Measurements from ENCODE around the gene KMT2C. TPM values are rescaled to one million over a fixed set of nuclear protein-coding genes. Genes with fewer than 3 reads are reported as not detected.
"Not testable (repeated sequence)": the region's sequence is repeated elsewhere in the genome, so short reads cannot be mapped to it uniquely, and the experiment has no call there.

KMT2C gene
- total RNA-seq, 1 donor from 2014 or later, result 68.4 TPM

DNA sequence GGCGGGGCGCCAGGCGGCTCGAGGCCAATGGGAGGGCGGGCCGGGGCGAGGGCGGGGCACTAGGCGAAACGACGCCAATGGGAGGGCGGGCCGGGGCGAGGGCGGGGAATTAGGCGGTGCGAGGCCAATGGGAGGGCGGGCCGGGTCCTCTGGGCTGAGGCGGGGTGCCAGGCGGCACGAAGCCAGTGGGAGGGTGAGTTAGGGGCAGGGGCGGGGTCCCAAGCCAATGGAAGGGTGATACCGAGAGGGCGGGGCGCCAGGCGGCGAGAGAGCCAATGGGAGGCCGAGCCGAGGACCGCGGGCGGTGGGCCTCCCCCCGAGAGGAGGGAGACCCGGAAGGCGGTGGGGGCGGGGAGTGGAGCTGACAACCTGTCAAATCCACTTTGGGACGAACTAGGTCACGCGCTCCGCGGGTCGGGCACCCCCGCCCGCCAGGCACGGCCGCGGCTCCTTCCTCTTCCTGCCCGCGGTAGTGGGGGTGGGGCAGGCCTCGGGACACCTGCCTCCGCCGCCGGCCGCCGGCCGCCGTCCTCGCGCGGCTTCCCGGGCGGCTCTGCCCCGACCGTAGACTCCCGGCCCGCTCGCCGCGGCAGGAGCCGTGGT lies 28.0 kb upstream of the KMT2C start:
- H3K9me3 Mint-ChIP-seq, result peaks cover 3% of the 10 kb centered on the region
- H3K36me3 Mint-ChIP-seq (ENCODE audit: low read depth), result peaks cover 2% of the 10 kb centered on the region
- intact Hi-C loops (cut with micrococcal nuclease), result loop anchor here (1.0 to 10.0 kb wide), 7 partner anchors 28 to 1379 kb away; partner anchors contain the start of genes ACTR3B, AGAP3, FASTK and GALNT11
- peak overlapping the region; percentile 97 for H3K4me3 Mint-ChIP-seq
- peak overlapping the region; percentile 69 for H3K27ac Mint-ChIP-seq
- DNase-seq, result peak; percentile 100
- peaks cover 12% of the 10 kb centered on the region for H3K4me1 Mint-ChIP-seq
- peaks cover 1% of the 10 kb centered on the region for H3K27me3 Mint-ChIP-seq

- intact Hi-C loops (cut with micrococcal nuclease), result loop anchor here (1.0 to 10.0 kb wide), 5 partner anchors 27 to 1378 kb away; partner anchors contain the start of genes AGAP3, FASTK, GALNT11 and KMT2C
- peaks cover 2% of the 10 kb centered on the region for H3K36me3 Mint-ChIP-seq (ENCODE audit: low read depth)
- H3K9me3 Mint-ChIP-seq, result no peaks in the 10 kb centered on the region
- H3K4me3 Mint-ChIP-seq, result peak overlapping the region; percentile 97
- H3K4me1 Mint-ChIP-seq, result peaks cover 12% of the 10 kb centered on the region
- peaks cover 1% of the 10 kb centered on the region for H3K27me3 Mint-ChIP-seq
- peak overlapping the region; percentile 84 for H3K27ac Mint-ChIP-seq
- DNase-seq, result no peak
Measured at GRCh38 chr7:152462995-152463708, 27.3 kb upstream of the KMT2C start.

DNA sequence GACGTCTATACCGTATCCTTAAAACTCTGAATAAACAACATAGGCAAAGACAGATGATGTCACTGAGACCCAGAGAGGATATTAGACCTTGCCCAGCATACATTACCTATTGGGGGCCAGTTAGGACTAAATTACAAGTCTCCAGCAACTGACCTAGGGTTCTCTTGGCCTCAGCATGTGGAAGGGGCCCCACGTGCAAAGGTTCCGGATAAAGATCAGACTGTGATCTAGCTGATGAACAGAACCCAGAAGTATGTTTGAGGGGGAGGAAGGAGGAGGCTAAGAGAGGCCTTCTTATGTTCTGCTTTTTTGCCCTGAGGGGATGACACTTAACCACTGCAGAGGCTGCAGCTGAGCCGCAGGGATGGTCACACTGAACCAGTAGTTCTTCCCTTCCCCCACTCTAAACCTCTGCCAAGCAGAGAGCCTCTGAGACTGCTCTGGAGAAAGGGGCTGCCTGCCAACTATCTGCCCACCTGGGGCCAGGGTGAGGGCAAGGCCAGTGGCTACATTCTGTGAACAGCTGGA lies 24.0 kb upstream of the KMT2C start:
- Mint-ChIP-seq H3K4me3 (no peak overlapping the region), H3K4me1 (peaks cover 5% of the 10 kb centered on the region), H3K36me3 (ENCODE audit: low read depth) (no peaks in the 10 kb centered on the region), H3K27me3 (no peaks in the 10 kb centered on the region), H3K27ac (no peak overlapping the region), H3K9me3 (no peaks in the 10 kb centered on the region)
- intact Hi-C loops (cut with micrococcal nuclease), result loop anchor here (5.0 to 10.0 kb wide), 3 partner anchors 37 to 1375 kb away; partner anchors contain the start of genes AGAP3, FASTK and TMUB1
- DNase-seq, result no peak

DNA sequence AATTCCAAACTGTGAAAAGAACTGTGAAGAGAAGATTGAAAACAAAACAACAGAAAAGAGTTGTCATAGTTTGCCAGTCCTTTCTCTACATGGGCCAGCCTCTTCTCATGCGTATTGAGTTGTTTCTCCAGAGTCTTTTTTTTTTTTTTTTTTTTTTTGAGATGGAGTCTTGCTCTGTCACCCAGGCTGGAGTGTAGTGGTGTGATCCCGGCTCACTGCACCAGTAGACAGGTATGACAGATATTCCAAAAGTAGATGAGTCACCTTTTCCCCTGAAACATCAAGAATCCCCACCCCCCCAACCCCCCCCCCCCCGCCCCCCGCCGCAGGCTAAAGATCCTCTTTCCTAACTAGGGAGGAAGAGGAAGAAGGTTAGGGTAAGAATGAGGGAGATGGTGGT lies 15.6 kb upstream of the KMT2C start:
- intact Hi-C loops (cut with micrococcal nuclease), result no loop called here

GRCh38 chr7:152445386-152446008 lies 9.7 kb upstream of the KMT2C start:
- DNase-seq; H3K27ac Mint-ChIP-seq; H3K4me1 Mint-ChIP-seq; intact Hi-C loops (cut with micrococcal nuclease); H3K4me3 Mint-ChIP-seq; H3K36me3 Mint-ChIP-seq (ENCODE audit: low read depth); H3K27me3 Mint-ChIP-seq; H3K9me3 Mint-ChIP-seq: not testable (repeated sequence)

More for the DNA sequence above, 15.6 kb upstream of the KMT2C start:
- H3K4me1 Mint-ChIP-seq, result no peaks in the 10 kb centered on the region
- no peaks in the 10 kb centered on the region for H3K27me3 Mint-ChIP-seq
- no peak overlapping the region for H3K27ac Mint-ChIP-seq
- no peak for DNase-seq
- H3K9me3 Mint-ChIP-seq, result no peaks in the 10 kb centered on the region
- no peak overlapping the region for H3K4me3 Mint-ChIP-seq
- no peaks in the 10 kb centered on the region for H3K36me3 Mint-ChIP-seq (ENCODE audit: low read depth)

- no peak overlapping the region for H3K27ac Mint-ChIP-seq
- H3K27me3 Mint-ChIP-seq, result peaks cover 9% of the 10 kb centered on the region
- no peaks in the 10 kb centered on the region for H3K9me3 Mint-ChIP-seq
- H3K36me3 Mint-ChIP-seq (ENCODE audit: low read depth), result no peaks in the 10 kb centered on the region
- no peak for DNase-seq
- intact Hi-C loops (cut with micrococcal nuclease), result no loop called here
- H3K4me1 Mint-ChIP-seq, result no peaks in the 10 kb centered on the region
- no peak overlapping the region for H3K4me3 Mint-ChIP-seq
Measured at GRCh38 chr7:152443586-152443985, 7.8 kb upstream of the KMT2C start.

GRCh38 chr7:152442330-152442835 lies 6.6 kb upstream of the KMT2C start:
- Mint-ChIP-seq H3K9me3 (no peaks in the 10 kb centered on the region), H3K36me3 (ENCODE audit: low read depth) (no peaks in the 10 kb centered on the region), H3K4me1 (peaks cover 1% of the 10 kb centered on the region), H3K4me3 (no peak overlapping the region), H3K27ac (no peak overlapping the region), H3K27me3 (peaks cover 9% of the 10 kb centered on the region)
- DNase-seq, result no peak
- intact Hi-C loops (cut with micrococcal nuclease), result no loop called here

DNA sequence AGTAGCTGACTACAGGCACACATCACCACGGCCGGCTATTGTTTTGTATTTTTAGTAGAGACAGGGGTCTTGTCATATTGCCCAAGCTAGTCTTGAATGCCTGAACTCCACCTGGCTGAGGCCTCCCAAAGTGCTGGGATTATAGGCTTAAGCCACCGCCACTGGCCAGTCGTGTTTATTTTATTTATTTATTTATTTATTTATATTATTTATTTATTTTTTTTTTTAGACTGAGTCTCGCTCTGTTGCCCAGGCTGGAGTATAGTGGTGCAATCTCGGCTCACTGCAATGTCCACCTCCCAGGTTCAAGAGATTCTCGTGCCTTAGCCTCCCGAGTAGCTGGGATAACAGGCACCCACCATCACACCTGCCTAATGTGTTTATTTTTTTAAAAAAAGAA lies 6.0 kb upstream of the KMT2C start:
- intact Hi-C loops (cut with micrococcal nuclease); H3K4me1 Mint-ChIP-seq; DNase-seq; H3K27ac Mint-ChIP-seq; H3K27me3 Mint-ChIP-seq; H3K36me3 Mint-ChIP-seq (ENCODE audit: low read depth); H3K4me3 Mint-ChIP-seq; H3K9me3 Mint-ChIP-seq: not testable (repeated sequence)

- intact Hi-C loops (cut with micrococcal nuclease); H3K4me3 Mint-ChIP-seq; DNase-seq; H3K9me3 Mint-ChIP-seq; H3K27me3 Mint-ChIP-seq; H3K27ac Mint-ChIP-seq; H3K36me3 Mint-ChIP-seq (ENCODE audit: low read depth); H3K4me1 Mint-ChIP-seq: not testable (repeated sequence)
Measured at GRCh38 chr7:152441168-152441567, 5.4 kb upstream of the KMT2C start.

- DNase-seq; H3K27me3 Mint-ChIP-seq; H3K9me3 Mint-ChIP-seq; H3K4me3 Mint-ChIP-seq; intact Hi-C loops (cut with micrococcal nuclease); H3K27ac Mint-ChIP-seq; H3K36me3 Mint-ChIP-seq (ENCODE audit: low read depth): not testable (repeated sequence)
- H3K4me1 Mint-ChIP-seq, result peaks cover 18% of the 10 kb centered on the region
Measured at GRCh38 chr7:152438017-152438416, 2.2 kb upstream of the KMT2C start.

- H3K27ac Mint-ChIP-seq, result peak overlapping the region; percentile 84
- intact Hi-C loops (cut with micrococcal nuclease), result loop anchor here (1.0 kb wide), 1 partner anchor 26 kb away; no protein-coding TSS in a partner anchor
- peaks cover 18% of the 10 kb centered on the region for H3K4me1 Mint-ChIP-seq
- DNase-seq; H3K9me3 Mint-ChIP-seq; H3K36me3 Mint-ChIP-seq (ENCODE audit: low read depth); H3K27me3 Mint-ChIP-seq: not testable (repeated sequence)
- peak overlapping the region; percentile 79 for H3K4me3 Mint-ChIP-seq
Measured at GRCh38 chr7:152436931-152437575, 1.2 kb upstream of the KMT2C start.

- Mint-ChIP-seq H3K4me3 (peak overlapping the region; percentile 79), H3K27me3 (peaks cover 3% of the 10 kb centered on the region), H3K4me1 (peaks cover 18% of the 10 kb centered on the region), H3K27ac (peak overlapping the region; percentile 86), H3K9me3 (no peaks in the 10 kb centered on the region), H3K36me3 (ENCODE audit: low read depth) (peaks cover 2% of the 10 kb centered on the region)
- intact Hi-C loops (cut with micrococcal nuclease), result loop anchor here (1.0 kb wide), 1 partner anchor 27 kb away; no protein-coding TSS in a partner anchor
- peak; percentile 95 for DNase-seq
Measured at GRCh38 chr7:152436111-152436930, 518 bp upstream of the KMT2C start.

All from activated CD4-positive, alpha-beta T cell treated with anti-CD3 and anti-CD28 coated beads, Interleukin-2, amount 10 ng/mL, durations not matched to agents 24 days and 14 days (primary cell).